MV-4-11 (cell line): ENCODE data around the gene CD164.

Experiments used
- DNase-seq: peaks from one replicate; lab custom pipeline; 2025; lab: John Stamatoyannopoulos, UW

CD164 gene

DNA sequence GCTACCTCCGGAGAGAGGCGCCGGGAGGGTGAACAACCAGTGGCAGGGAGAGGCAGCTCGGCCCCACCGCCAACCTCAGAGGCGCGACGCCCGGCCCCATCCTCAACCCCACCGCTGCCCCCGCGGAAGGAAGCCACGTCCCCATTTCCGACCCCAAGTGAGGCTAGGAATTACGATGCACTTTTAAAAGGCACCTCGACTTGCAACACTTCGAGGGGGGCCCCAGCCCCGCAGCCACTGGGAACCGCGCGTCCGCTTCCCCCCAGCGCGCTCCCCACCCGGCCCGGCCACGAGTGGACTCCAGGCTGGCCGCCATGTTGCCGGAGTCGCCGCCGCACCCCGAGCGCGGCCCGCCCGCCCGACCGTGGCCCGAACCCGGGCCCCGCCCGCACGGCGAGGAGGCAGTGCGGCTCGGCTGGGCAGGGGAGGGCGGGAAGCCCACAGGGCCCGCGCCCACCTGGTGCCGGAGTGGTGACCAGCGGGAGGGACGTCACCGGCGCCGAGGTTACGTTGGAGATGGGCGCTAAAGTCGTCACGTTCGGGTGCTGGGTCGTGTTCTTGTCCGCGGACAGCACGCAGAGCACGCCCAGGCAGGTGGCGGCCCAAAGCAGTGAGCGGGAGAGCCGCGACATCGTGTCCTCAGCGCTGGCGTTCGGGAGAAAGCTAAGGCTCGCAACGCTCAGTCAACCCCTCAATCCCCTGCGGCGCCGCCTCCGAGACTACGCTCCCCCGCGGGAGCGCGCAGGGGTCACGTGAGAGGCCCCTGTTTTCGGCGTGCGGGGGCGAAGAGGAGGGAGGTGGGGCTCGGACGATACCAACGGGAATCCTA is at the start of gene CD164:
Gene CD164 (minus strand): TSS at position 721 of the 829 bp plus-strand sequence. CDS start 89 bp downstream, at position 632.
- peak; percentile 90 for DNase-seq

DNA sequence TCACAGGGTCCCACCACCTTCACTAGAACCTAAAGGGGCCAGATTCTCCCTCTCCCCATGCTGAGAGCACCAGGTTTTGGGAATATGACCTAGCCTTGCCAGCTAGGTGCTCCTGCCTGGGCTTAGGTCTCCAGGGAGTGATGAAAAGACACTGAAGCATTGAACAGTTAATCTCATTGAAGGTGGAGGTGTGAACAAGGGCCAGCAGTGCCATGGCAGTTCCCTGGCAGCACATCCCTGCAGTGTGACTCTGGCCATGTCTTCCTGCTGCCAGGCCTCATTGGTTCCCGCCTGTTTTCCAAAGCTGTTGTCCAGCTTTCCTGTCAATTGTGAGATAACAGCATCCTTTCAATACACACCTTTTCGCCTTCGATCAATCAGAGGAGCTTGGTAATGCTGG is 47.2 kb upstream of the CD164 start:
- DNase-seq = no peak

DNA sequence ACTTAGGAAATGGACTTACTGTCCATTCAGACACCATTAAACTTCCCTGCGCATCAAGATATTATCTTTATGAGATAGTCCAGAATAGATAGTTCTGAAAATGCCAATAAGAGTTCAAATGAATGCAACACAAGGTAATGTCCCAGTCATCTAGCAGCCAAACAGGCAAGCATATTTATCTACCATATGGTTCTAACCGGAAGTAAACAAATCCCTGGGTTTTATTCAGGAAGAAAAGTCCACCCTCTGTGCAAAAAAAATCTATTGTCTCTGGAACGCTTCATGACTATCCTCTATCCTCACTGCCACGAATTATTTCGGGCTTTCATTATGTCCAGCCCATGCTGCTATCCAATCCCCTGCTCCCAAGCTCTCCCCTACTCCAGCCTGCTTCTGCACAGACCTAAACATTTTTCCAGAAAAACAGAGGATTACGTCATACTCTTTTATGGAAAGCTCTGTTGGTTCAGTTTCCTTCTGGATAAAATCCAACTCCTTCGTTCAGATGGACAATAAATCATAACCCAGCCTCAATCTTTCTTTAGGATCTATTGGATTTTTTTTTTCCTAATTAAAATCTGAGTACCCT is 46.7 kb upstream of the CD164 start:
- DNase-seq = no peak

DNA sequence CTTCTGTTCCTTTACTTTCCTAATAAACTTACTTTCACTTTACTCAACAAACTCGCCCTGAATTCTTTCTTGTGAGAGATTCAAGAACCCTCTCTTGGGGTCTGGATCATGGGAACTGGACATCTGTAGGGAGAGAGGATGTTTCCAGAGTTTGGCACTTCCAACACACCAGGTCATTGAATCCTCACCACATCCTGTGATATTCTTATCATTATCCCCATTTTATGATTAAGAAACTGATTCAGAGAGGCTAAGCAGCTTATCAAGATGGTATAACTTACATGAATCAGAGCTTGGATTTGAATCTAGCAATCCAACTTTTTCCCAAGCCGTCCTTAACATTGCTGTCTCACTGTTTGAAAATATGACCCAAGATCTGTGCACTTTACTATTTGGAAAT is 42.7 kb upstream of the CD164 start:
- no peak for DNase-seq

DNA sequence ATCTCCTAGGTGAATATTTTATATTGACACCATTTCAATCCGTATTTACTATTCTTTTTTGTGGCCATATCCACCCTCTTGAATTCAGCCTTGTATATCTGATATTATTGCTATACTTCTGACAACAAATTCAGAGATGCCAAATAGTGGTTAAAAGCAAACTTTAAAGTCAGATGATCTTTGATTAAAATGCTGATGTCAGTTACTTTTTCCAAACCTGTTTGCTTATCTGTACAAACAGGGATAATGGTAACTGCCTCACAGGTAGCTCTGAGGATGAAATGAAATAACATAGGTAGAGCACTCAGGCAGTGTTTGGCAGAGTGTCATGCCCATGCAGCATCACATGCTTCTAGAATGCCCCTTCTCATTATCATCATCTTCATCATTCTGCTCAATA is 38.9 kb upstream of the CD164 start:
- no peak for DNase-seq

DNA sequence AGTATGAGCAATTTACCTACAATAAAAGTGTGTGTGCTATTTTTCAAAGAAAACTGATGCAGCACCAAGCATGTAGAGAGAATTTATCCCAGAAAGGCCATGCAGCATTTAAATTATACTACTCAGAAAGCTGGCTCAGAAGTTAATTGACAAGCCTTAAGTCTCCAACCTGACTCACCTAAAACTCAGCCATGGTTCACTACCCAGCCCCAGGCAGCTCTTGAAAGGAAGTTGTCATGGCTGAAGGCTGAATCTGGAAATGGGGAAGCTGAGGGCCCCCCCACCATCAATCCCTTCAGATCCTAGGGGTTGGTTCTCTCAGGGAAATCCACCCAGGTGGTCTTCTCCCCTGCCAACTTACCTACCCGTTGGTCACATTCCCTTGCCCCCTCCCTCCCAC is 38.5 kb upstream of the CD164 start:
- no peak for DNase-seq

DNA sequence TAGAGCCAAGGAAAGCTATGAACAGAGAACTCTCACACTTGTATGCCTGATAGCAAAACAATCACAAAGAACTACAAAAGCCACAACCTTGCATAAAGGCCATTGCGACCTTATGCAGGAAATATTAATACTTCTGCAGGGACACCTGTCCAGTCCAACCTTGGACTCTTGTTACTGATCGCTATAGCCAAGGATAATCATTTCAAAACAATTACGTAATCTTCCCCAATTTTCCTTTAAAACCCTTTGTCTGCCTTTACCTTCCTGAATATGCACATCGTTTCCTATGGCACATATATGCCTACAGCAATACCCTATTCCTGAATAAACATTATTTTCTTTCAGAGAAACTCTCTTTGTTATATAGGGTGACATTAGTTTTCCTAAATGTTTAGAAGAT is 35.4 kb upstream of the CD164 start:
- no peak for DNase-seq

DNA sequence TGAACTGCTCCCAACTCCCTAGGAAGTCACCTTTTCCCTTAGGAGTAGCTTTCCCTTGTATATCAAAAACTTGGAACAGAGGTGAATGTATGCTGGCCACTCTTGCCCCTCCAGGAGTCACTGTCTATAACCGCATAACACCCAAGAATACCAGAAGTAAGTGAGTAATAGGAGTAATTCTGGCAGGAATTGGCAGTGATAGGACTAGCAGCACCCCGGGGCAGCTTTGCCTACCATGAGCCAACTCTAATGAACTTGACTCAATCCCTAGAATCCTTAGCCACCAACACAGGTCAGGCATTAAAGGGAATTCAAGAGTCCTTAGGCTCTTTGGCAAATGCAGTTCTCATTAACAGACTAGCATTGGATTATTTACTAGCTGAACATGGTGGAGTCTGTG is 28.8 kb upstream of the CD164 start:
- DNase-seq = no peak

DNA sequence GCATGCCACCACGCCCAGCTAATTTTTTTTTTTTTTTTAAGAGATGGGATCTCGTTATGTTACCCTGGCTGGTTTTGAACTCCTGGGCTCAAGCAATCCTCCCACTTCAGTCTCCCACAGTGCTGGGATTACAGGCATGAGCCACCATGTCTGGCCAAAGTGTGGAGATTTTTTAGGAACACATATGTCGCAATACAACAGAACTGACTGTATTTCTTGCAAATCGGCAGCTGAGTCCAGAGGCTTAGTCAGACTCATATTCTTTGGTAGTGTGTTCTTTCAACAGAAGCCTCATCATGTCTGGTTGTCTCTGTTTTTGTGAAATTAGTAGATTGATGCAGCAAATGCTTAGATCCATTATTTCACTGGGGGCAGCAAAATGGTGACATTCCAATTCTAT is 23.9 kb upstream of the CD164 start:
- peak; percentile 67 for DNase-seq

DNA sequence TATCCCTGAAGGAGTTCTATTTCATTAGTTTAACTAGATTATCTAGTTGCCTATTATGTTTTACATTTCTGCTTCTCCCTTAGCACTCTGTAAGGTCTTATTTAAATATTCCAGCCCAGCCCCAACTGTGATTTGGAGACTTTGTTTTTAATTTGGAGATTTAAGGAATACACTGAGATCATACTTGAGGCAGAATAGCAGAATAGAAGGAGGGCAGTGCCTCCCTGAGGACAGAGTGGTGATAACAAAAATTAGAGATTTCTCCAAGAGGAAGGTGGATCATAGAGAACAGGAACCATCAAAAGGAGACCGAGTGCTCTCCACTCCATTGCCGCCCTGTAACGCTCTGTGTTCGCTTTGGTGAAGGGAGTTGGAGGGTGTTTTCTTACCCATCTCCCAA is 14.8 kb upstream of the CD164 start:
- peak; percentile 50 for DNase-seq

DNA sequence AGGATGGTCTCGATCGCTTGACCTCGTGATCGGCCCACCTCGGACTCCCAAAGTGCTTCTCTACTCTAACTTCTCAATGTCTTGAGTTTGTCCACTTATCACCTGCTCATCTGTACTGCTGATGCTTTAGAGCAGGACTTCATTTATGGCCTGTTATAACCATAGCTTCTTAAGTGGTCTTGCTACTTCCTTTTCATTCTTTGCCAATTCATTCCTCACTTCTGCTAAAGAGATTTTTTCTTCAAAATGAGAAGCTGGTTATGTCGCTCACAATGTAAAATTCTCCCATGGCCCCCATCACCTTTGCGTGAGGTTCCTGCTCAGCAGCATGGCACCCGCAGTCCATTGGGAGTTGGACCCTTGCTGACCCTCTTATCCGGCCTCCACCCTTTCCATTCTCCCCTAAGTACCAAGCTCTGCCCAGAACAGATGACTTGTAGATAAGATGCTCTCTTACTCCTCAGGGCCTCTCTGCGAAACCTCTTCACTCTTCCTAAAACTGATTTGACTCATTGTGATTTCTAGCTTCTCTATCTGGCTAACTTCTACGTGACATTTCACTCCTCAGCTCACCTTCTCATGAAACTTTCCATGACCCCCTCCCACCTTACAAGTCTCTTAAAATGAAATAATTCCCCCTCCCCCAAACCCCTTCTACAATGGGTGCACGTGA is 13.9 kb upstream of the CD164 start:
- DNase-seq = no peak

DNA sequence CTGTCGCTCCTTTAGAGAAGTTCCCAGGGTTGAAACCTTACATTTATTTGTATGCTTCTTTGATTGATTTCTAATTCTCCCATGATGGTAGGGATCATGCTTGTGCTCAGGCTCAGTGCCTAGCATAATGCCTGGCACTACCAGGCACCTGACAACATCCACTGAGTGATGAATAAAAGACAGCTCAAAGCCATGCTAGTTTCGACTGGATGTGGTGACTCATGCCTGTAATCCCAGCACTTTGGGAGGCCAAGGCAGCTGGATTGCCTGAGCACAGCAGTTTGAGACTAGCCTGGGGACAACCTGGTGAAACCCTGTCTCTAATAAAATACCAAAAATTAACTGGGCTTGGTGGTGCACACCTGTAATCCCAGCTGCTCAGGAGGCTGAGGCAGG is 11.6 kb upstream of the CD164 start:
- DNase-seq = peak; percentile 36

DNA sequence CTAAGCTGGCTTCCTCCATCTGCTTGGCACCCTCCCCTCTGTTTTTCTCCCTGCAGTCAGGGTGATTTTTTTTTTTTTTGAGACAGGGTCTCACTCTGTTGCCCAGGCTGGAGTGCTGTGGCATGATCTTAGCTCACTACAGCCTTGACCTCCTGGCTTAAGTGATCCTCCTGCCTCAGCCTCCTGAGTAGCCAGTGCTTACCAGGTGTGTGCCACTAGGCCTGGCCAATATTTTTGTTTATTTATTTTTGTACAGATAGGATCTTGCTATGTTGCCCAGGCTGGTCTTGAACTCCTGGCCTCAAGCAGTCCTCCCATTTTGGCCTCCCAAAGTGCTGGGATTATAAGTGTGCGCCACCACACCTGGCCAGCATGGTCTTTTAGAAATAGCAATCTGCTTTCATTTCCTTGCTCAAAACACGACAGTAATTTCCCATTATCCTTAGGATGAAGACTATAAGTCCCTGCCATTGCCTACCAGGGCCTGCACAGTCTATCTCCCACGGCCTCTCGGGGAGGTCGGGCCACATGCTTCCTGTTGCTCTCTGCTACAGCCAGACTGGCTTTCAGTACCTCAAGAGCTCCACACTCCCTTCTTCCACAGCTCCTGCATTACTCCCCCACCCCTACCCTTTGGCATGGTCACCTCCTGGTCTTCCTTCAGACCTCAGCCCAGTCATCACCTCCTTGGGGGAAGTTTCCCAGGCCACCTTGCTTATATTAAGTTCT is 11.1 kb upstream of the CD164 start:
- peak; percentile 8 for DNase-seq

DNA sequence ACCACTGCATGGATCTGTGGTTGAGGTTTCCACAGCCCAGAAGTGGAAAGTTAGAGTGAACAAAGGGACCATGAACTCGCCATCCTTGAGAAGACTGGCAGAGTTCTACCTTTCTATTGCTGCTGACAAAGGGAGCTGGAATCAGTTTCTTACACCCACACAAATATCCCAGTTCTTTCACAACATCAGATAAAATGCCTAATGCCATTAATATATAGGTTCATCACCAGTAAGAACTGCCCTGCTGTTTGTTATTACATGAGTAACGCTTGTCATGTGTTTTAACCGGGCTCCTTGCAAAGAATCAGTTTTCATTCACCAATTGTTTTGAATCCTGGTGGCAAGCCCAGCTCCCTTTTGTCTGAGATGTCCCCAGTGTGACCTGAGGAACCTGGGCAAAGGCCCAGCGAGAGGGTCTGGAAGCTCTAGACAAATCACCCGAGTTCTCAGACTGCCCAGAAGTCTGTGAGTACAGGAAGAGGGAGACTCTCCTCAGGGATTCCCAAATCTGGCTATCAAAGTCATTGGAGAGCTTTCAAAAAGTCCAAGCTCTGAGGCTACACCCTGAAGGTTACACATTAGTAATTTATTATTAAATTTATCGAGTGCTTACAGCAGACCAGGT is 7.5 kb upstream of the CD164 start:
- DNase-seq = no peak

DNA sequence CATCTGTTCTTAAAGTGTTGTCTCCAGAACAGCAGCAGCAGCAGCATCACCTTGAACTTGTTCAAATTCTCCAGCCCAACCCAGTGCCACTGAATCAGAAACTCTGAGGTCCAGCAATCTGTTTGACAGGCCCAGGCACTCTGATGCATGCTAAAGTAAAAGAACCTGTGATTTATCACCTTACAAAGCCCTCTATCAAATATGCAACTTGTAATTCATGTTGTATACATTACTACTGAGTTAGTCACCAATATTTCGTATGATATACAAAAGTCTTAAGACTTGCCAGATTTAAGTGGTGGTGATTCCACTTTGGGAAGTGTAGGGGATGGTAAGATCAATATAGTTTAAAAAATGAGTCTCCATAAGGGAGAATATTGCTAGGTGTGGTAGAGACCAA is 6.0 kb upstream of the CD164 start:
- DNase-seq = no peak

DNA sequence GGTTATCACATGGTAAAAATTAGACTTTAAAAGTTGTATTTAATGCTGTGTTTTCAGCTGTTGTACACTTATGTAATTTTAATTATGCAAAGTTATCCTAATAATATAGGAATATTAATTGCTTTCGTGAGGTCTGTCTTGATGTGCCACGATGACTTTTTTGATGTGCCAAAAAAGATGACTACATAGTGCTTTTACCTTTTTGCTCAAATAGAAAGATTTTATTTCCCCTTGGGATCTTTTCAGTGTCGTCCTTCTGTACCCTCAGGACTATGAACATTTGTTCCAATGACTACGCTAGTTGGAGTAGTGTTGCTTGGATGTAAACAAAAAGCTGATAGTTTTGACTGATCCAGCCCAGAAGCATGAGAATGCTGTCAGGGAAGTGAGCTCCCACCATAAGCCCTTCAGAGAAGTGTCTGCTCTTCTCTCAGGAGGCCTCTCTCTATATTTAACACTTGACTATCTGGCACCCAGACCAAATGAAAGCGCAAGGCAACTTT is 1.2 kb upstream of the CD164 start:
- no peak for DNase-seq

DNA sequence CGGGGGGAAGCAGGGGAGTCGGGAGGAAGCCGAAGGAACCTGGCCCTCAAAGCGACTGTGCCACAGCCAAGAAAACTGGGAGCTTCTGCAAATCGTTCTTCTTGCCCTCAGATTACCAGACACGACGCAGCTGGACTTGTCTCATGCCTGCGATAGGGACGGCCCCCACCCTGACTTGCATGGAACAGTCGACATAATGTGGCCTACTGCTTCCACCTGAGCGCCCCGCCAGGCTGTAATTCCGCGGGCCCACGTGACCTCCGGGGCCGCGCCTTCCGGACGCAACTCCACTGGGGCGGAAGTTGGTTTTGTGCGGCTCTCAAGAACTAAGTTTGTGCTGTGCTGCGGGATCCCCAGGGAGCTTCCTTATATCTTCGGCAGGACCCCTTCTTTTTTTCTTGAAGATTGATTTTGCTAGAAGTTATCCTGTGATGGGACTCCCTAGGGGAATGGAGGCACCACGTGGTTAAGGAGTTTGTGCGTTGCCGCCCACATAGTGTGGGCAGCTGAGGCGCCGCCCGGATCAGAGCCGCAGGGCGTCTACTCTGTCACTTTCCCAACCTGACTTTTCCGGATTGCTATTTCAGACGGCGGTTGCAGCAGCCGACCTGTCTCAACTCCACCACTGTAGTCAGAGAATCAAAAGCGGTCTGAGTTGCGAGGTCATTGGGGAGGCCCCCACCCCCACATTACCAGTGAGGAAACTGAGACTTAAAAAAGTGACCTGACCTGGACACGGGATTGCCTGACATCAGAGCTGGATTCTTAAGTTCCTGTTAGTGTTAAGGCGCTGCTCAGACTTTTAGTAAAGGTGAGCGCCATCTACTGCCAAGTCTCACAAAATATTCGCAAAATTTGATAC is 540 bp upstream of the CD164 start:
- peak; percentile 95 for DNase-seq

DNA sequence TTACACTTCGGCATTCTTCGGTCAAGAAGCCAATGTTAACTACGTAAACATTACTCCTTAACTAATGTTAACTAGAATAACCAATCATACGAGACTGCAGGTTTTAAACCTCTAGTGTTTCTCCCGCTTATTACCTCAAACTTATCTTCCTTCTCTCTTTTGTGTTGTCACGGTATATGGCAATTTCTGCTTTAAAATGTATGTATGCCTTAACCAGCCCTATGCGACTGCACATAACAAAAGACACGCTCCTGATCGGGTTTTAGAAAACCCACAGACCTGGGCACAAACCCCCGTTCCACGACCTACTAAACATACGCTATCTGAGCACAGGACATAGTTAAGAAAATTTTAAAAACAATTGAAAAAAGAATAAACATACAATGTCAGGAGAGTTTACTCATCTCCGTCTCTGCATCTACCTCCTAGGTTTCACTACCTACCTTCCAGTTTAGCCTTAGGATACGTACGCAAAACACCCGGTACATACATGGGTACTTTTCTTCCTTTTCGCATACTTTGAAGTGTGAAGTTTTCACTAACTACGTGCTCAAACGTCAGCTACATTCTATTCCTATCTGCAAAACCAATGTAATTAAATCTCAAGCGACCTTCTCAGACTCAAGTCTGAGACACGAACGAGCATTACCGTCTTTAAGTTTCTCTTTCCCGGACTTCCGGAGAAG is 1.1 kb downstream of the CD164 start:
- peak; percentile 30 for DNase-seq

DNA sequence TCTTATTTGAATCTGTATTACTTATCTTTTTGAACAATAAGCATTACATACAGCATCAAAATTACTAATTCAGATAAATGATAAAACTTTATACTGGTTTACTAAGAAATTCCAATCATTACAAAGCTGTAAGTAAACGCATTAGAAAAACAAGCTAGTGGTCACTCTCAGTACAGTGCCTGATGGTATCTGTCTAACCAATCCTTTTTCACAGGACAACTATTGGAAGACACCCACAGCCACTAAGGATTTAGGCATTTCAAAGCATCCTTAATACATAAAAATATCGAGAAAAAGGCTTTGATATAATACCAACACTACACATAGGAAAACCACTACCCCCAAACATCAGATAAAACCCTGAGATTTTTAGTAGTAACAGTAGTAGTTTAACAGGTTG is 2.6 kb downstream of the CD164 start:
- DNase-seq = no peak

DNA sequence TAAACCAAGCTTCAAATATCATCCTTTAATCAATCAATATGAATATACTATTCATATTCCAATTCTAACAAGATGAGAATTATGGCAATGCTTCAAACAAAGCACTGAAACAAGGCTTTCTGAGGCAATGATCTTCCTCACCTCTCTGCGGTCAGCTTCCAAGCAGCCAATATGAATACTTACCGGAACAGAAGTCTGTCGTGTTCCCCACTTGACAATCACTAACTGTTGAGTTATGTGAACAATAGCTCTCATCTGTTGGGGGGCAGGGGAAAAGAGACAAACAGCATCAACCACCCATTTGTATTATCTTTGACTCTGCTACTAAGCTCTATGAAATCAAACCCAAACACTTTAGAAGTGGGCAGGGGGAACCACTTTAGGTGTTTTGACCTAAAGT is 4.5 kb downstream of the CD164 start:
- DNase-seq = no peak
